ENCODE measurements around the gene TCHHL1. TPM values are rescaled to one million over a fixed set of nuclear protein-coding genes. Genes with fewer than 3 reads are reported as not detected.

The TCHHL1 gene
- total and polyA plus RNA-seq, 10 of the 15 experiments (the other 5 are each of a cell fraction or from before 2014, with no cell fraction given): not detected

DNA sequence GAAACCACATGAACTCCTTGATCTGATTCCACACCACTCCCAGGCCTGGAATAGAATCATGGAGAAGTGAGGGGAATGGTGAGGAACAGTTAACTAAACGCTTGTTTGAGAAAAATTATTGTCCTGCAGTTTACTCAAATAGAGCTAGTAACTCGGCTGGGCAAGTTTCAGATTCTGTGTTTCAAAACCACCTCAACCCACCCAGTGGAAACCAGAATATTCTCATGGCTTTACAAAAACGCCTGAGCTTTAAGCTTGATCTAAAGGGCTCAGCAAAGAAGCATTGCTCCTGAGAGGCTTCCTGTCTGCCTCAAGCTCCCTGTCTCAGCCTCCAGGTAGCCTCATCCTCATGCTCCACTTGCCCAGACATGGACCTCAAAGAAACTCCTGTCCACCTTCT lies 16.6 kb downstream of the TCHHL1 start (continued):
- TF ChIP-seq, protein P1, sequence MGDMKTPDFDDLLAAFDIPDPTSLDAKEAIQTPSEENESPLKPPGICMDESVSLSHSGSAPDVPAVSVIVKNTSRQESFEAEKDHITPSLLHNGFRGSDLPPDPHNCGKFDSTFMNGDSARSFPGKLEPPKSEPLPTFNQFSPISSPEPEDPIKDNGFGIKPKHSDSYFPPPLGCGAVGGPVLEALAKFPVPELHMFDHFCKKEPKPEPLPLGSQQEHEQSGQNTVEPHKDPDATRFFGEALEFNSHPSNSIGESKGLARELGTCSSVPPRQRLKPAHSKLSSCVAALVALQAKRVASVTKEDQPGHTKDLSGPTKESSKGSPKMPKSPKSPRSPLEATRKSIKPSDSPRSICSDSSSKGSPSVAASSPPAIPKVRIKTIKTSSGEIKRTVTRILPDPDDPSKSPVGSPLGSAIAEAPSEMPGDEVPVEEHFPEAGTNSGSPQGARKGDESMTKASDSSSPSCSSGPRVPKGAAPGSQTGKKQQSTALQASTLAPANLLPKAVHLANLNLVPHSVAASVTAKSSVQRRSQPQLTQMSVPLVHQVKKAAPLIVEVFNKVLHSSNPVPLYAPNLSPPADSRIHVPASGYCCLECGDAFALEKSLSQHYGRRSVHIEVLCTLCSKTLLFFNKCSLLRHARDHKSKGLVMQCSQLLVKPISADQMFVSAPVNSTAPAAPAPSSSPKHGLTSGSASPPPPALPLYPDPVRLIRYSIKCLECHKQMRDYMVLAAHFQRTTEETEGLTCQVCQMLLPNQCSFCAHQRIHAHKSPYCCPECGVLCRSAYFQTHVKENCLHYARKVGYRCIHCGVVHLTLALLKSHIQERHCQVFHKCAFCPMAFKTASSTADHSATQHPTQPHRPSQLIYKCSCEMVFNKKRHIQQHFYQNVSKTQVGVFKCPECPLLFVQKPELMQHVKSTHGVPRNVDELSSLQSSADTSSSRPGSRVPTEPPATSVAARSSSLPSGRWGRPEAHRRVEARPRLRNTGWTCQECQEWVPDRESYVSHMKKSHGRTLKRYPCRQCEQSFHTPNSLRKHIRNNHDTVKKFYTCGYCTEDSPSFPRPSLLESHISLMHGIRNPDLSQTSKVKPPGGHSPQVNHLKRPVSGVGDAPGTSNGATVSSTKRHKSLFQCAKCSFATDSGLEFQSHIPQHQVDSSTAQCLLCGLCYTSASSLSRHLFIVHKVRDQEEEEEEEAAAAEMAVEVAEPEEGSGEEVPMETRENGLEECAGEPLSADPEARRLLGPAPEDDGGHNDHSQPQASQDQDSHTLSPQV (IDR thresholded peaks at IDR 0.05): no peak
- no peak for TF ChIP-seq IKZF2 (IDR thresholded peaks at IDR 0.05)
- TF ChIP-seq BCL11A (IDR thresholded peaks at IDR 0.05; ENCODE audit: low read depth, low read length): no peak
- TF ChIP-seq, protein P2, sequence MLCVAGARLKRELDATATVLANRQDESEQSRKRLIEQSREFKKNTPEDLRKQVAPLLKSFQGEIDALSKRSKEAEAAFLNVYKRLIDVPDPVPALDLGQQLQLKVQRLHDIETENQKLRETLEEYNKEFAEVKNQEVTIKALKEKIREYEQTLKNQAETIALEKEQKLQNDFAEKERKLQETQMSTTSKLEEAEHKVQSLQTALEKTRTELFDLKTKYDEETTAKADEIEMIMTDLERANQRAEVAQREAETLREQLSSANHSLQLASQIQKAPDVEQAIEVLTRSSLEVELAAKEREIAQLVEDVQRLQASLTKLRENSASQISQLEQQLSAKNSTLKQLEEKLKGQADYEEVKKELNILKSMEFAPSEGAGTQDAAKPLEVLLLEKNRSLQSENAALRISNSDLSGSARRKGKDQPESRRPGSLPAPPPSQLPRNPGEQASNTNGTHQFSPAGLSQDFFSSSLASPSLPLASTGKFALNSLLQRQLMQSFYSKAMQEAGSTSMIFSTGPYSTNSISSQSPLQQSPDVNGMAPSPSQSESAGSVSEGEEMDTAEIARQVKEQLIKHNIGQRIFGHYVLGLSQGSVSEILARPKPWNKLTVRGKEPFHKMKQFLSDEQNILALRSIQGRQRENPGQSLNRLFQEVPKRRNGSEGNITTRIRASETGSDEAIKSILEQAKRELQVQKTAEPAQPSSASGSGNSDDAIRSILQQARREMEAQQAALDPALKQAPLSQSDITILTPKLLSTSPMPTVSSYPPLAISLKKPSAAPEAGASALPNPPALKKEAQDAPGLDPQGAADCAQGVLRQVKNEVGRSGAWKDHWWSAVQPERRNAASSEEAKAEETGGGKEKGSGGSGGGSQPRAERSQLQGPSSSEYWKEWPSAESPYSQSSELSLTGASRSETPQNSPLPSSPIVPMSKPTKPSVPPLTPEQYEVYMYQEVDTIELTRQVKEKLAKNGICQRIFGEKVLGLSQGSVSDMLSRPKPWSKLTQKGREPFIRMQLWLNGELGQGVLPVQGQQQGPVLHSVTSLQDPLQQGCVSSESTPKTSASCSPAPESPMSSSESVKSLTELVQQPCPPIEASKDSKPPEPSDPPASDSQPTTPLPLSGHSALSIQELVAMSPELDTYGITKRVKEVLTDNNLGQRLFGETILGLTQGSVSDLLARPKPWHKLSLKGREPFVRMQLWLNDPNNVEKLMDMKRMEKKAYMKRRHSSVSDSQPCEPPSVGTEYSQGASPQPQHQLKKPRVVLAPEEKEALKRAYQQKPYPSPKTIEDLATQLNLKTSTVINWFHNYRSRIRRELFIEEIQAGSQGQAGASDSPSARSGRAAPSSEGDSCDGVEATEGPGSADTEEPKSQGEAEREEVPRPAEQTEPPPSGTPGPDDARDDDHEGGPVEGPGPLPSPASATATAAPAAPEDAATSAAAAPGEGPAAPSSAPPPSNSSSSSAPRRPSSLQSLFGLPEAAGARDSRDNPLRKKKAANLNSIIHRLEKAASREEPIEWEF (IDR thresholded peaks at IDR 0.05; ENCODE audit: insufficient replicate concordance, low read depth, low read length): no peak
- no peak for TF ChIP-seq TCF7 (IDR thresholded peaks at IDR 0.05; ENCODE audit: borderline replicate concordance)
- TF ChIP-seq, protein P3, sequence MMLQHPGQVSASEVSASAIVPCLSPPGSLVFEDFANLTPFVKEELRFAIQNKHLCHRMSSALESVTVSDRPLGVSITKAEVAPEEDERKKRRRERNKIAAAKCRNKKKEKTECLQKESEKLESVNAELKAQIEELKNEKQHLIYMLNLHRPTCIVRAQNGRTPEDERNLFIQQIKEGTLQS (IDR thresholded peaks at IDR 0.05; ENCODE audit: borderline replicate concordance, extremely low read depth, low read depth, low read length): no peak
- no peak for TF ChIP-seq FOS (IDR thresholded peaks at IDR 0.05; ENCODE audit: borderline replicate concordance, extremely low read depth, insufficient read length)
- TF ChIP-seq SPI1 (IDR thresholded peaks at IDR 0.05; ENCODE audit: borderline replicate concordance, insufficient read depth, low read depth, low read length): no peak
